Trophoblast cell (in vitro differentiated cells and primary cell): ENCODE results near the gene MFAP4.
A peak's percentile ranks its signal among the peaks of the same experiment; 100 is the strongest.

Source experiments
- DNase-seq, 2 donors: peaks; one replicate each; pipeline ENCODE4 v3.0.0-alpha.2; 2016
- H2AFZ ChIP-seq: 2 replicates; pipeline ENCODE4 v1.6.1; 2013; ENCODE audit warnings: low read length, moderate library complexity, mild to moderate bottlenecking; ENCODE audit not compliant: insufficient read depth, poor library complexity
- H2AK5ac ChIP-seq: 2 replicates; pipeline ENCODE4 v1.6.1; 2013; ENCODE audit warnings: mild to moderate bottlenecking, low read length
- H2BK120ac ChIP-seq: 2 replicates; pipeline ENCODE4 v1.6.1; 2013; ENCODE audit warnings: low read length, mild to moderate bottlenecking, moderate library complexity; ENCODE audit not compliant: insufficient read depth, poor library complexity
- H2BK12ac ChIP-seq: 2 replicates; pipeline ENCODE4 v1.6.1; 2013; ENCODE audit warnings: mild to moderate bottlenecking, low read length, moderate library complexity
- H2BK5ac ChIP-seq: 2 replicates; pipeline ENCODE4 v1.6.1; 2013; ENCODE audit warnings: low read length, low read depth, moderate library complexity, mild to moderate bottlenecking; ENCODE audit not compliant: poor library complexity
- H3K14ac ChIP-seq: 2 replicates; pipeline ENCODE4 v1.6.1; 2013; ENCODE audit warnings: mild to moderate bottlenecking, low read length
- H3K18ac ChIP-seq: 2 replicates; pipeline ENCODE4 v1.6.1; 2013; ENCODE audit warnings: mild to moderate bottlenecking, low read length
- H3K23ac ChIP-seq: 2 replicates; pipeline ENCODE4 v1.6.1; 2013; ENCODE audit warnings: low read length
- H3K27ac ChIP-seq: 2 replicates; pipeline ENCODE4 v1.5.1; 2013; ENCODE audit warnings: low read depth, mild to moderate bottlenecking, inconsistent platforms, low read length, moderate library complexity
- H3K27me3 ChIP-seq: 2 replicates; pipeline ENCODE4 v1.6.1; 2013; ENCODE audit warnings: inconsistent platforms, mild to moderate bottlenecking, low read length, moderate library complexity; ENCODE audit not compliant: insufficient read depth
- H3K36me3 ChIP-seq, 2 experiments: 1 replicate in 1 of 2; 2 replicates in 1 of 2; pipeline ENCODE4 v1.6.1; 2013; ENCODE audit warnings: low read length in 2 of 2, mild to moderate bottlenecking in 2 of 2, moderate library complexity in 1 of 2; ENCODE audit not compliant: insufficient read depth in 2 of 2, control insufficient read depth in 1 of 2
- H3K4ac ChIP-seq: 2 replicates; pipeline ENCODE4 v1.6.1; 2013; ENCODE audit warnings: low read depth, mild to moderate bottlenecking, low read length, moderate library complexity
- H3K4me1 ChIP-seq, 2 experiments: 1 replicate in 1 of 2; 2 replicates in 1 of 2; pipeline ENCODE4 v1.6.1; 2013; ENCODE audit warnings: low read length in 2 of 2, mild to moderate bottlenecking in 2 of 2, moderate library complexity in 1 of 2; ENCODE audit not compliant: insufficient read depth in 2 of 2, control insufficient read depth in 1 of 2
- H3K4me2 ChIP-seq: 2 replicates; pipeline ENCODE4 v1.6.1; 2013; ENCODE audit warnings: inconsistent platforms, mild to moderate bottlenecking, low read length, moderate library complexity
- H3K4me3 ChIP-seq: 2 replicates; pipeline ENCODE4 v1.5.1; 2013; ENCODE audit warnings: mild to moderate bottlenecking, low read depth, low read length, inconsistent platforms
- H3K79me1 ChIP-seq: one replicate; pipeline ENCODE4 v1.6.1; 2013; ENCODE audit warnings: low read length
- H3K79me2 ChIP-seq: 2 replicates; pipeline ENCODE4 v1.6.1; 2013; ENCODE audit warnings: low read length, mild to moderate bottlenecking; ENCODE audit not compliant: control insufficient read depth, insufficient read depth, poor library complexity
- H3K9ac ChIP-seq: 2 replicates; pipeline ENCODE4 v1.6.1; 2013; ENCODE audit warnings: mild to moderate bottlenecking, low read length
- H3K9me3 ChIP-seq: 2 replicates; pipeline ENCODE4 v1.6.1; 2013; ENCODE audit warnings: low read depth, mild to moderate bottlenecking, control low read depth, inconsistent platforms, low read length; ENCODE audit not compliant: insufficient read depth
- H4K12ac ChIP-seq: 2 replicates; pipeline ENCODE4 v1.6.1; 2013; ENCODE audit warnings: low read depth, mild to moderate bottlenecking, low read length, moderate library complexity
- H4K8ac ChIP-seq: 2 replicates; pipeline ENCODE4 v1.6.1; 2013; ENCODE audit warnings: low read depth, mild to moderate bottlenecking, low read length, moderate library complexity
- H4K91ac ChIP-seq: one replicate; pipeline ENCODE4 v1.6.1; 2013; ENCODE audit warnings: low read depth, mild to moderate bottlenecking, low read length, moderate library complexity
- WGBS: extraction: QIAGEN DNeasy Blood & Tissue Kit; methylation state at CpG from one replicate; pipeline ENCODE4 v1.1.7; 2013; ENCODE audit warnings: missing lambda C conversion rate; ENCODE audit not compliant: insufficient read length, insufficient coverage; ENCODE audit errors: extremely low coverage; 5-methylcytosine and 5-hydroxymethylcytosine counted together

Gene MFAP4

GRCh38 chr17:19411631-19412030, 24.6 kb upstream of the MFAP4 start:
- no peak overlapping the region for H2BK5ac ChIP-seq
- no peaks in the 10 kb centered on the region for H3K36me3 ChIP-seq
- DNase-seq = no peak
- H2BK120ac ChIP-seq = no peak overlapping the region
- H4K91ac ChIP-seq = no peak overlapping the region
- H3K9ac ChIP-seq = no peak overlapping the region
- H2AFZ ChIP-seq = no peak overlapping the region
- H3K18ac ChIP-seq = no peak overlapping the region
- H2AK5ac ChIP-seq = no peak overlapping the region
- H3K23ac ChIP-seq = no peak overlapping the region
- no peak overlapping the region for H3K4me3 ChIP-seq
- no peaks in the 10 kb centered on the region for H3K9me3 ChIP-seq
- no peak overlapping the region for H3K27ac ChIP-seq
- no CpG with 5 or more reads among the region's 9 CpGs for WGBS
- no peaks in the 10 kb centered on the region for H3K4me1 ChIP-seq
- no peaks in the 10 kb centered on the region for H3K79me1 ChIP-seq
- no peak overlapping the region for H3K4ac ChIP-seq
- H2BK12ac ChIP-seq = no peak overlapping the region
- H3K79me2 ChIP-seq = no peaks in the 10 kb centered on the region
- no peak overlapping the region for H4K12ac ChIP-seq
- no peak overlapping the region for H3K4me2 ChIP-seq
- no peak overlapping the region for H3K14ac ChIP-seq
- H3K27me3 ChIP-seq = no peaks in the 10 kb centered on the region
- H4K8ac ChIP-seq = no peak overlapping the region

- Histone ChIP-seq H2BK12ac (no peak within 1 kb of the TSS), H3K23ac (no peak within 1 kb of the TSS), H4K8ac (no peak within 1 kb of the TSS), H2BK5ac (no peak within 1 kb of the TSS), H3K4me3 (no peak within 1 kb of the TSS), H2AFZ (no peak within 1 kb of the TSS), H2AK5ac (no peak within 1 kb of the TSS), H3K27me3 (no peaks in the 10 kb centered on the region), H3K79me2 (no peaks in the 10 kb centered on the region), H4K91ac (no peak within 1 kb of the TSS), H3K4me2 (no peak within 1 kb of the TSS), H3K27ac (no peak within 1 kb of the TSS), H4K12ac (no peak within 1 kb of the TSS), H3K9ac (no peak within 1 kb of the TSS), H3K79me1 (no peaks in the 10 kb centered on the region), H3K18ac (no peak within 1 kb of the TSS), H3K14ac (no peak within 1 kb of the TSS), H3K36me3 (no peaks in the 10 kb centered on the region), H3K4ac (no peak within 1 kb of the TSS), H3K9me3 (no peaks in the 10 kb centered on the region), H2BK120ac (no peak within 1 kb of the TSS), H3K4me1 (no peaks in the 10 kb centered on the region)
- no CpG with 5 or more reads among the region's 23 CpGs for WGBS
- DNase-seq = no peak
Measured at GRCh38 chr17:19410875-19411620, 24.1 kb upstream of the MFAP4 start, which contains the start of gene RNF112. TSS of gene RNF112 (plus strand) at chr17:19411232. CDS start at chr17:19411409, 177 bp downstream.

- no peaks in the 10 kb centered on the region for H3K27me3 ChIP-seq
- no peak for DNase-seq
- no peaks in the 10 kb centered on the region for H3K79me1 ChIP-seq
- no peak overlapping the region for H3K23ac ChIP-seq
- no peak overlapping the region for H3K18ac ChIP-seq
- H3K9ac ChIP-seq = no peak overlapping the region
- H4K12ac ChIP-seq = no peak overlapping the region
- H3K4me2 ChIP-seq = no peak overlapping the region
- H3K79me2 ChIP-seq = no peaks in the 10 kb centered on the region
- no peak overlapping the region for H3K4ac ChIP-seq
- H3K9me3 ChIP-seq = no peaks in the 10 kb centered on the region
- no peak overlapping the region for H2AFZ ChIP-seq
- H3K4me1 ChIP-seq = no peaks in the 10 kb centered on the region
- H2BK120ac ChIP-seq = no peak overlapping the region
- H3K36me3 ChIP-seq = no peaks in the 10 kb centered on the region
- H2AK5ac ChIP-seq = no peak overlapping the region
- no peak overlapping the region for H4K91ac ChIP-seq
- H3K14ac ChIP-seq = no peak overlapping the region
- H4K8ac ChIP-seq = no peak overlapping the region
- H3K27ac ChIP-seq = no peak overlapping the region
- no peak overlapping the region for H2BK12ac ChIP-seq
- H2BK5ac ChIP-seq = no peak overlapping the region
- no peak overlapping the region for H3K4me3 ChIP-seq
- WGBS = no CpG with 5 or more reads among the region's 6 CpGs
Measured at GRCh38 chr17:19410091-19410490, 23.1 kb upstream of the MFAP4 start.

- Histone ChIP-seq H3K4me3 (no peak overlapping the region), H3K27me3 (no peaks in the 10 kb centered on the region), H2BK5ac (no peak overlapping the region), H2AK5ac (no peak overlapping the region), H2AFZ (no peak overlapping the region), H3K27ac (no peak overlapping the region), H2BK120ac (no peak overlapping the region), H3K79me2 (no peaks in the 10 kb centered on the region), H4K8ac (no peak overlapping the region), H2BK12ac (no peak overlapping the region), H4K12ac (no peak overlapping the region), H3K23ac (no peak overlapping the region), H4K91ac (no peak overlapping the region), H3K9ac (no peak overlapping the region), H3K9me3 (no peaks in the 10 kb centered on the region), H3K4ac (no peak overlapping the region), H3K79me1 (no peaks in the 10 kb centered on the region), H3K4me1 (no peaks in the 10 kb centered on the region), H3K18ac (no peak overlapping the region), H3K36me3 (no peaks in the 10 kb centered on the region), H3K14ac (no peak overlapping the region), H3K4me2 (no peak overlapping the region)
- WGBS = no CpG with 5 or more reads among the region's 3 CpGs
- DNase-seq = peak; percentile 61 to 63
Measured at GRCh38 chr17:19409509-19409908, 22.5 kb upstream of the MFAP4 start.
